ENCODE results near the gene PLAGL2.

PLAGL2 gene

GRCh38 chr20:32230707-32231106 is 23.2 kb upstream of the PLAGL2 start:
- DNase-seq, result no peak

- DNase-seq, result no peak
Observed at GRCh38 chr20:32229251-32229747, 21.8 kb upstream of the PLAGL2 start.

- DNase-seq, result no peak
Observed at GRCh38 chr20:32227744-32228688, 20.5 kb upstream of the PLAGL2 start.

- no peak for DNase-seq
Observed at GRCh38 chr20:32227306-32227705, 19.8 kb upstream of the PLAGL2 start.

GRCh38 chr20:32226391-32226790 is 18.8 kb upstream of the PLAGL2 start:
- DNase-seq, result no peak

- no peak for DNase-seq
Observed at GRCh38 chr20:32224463-32224862, 16.9 kb upstream of the PLAGL2 start.

- DNase-seq, result no peak
Observed at GRCh38 chr20:32218156-32218900, 10.8 kb upstream of the PLAGL2 start.

- DNase-seq, result no peak
Observed at GRCh38 chr20:32216179-32217142, 8.9 kb upstream of the PLAGL2 start.

- no peak for DNase-seq
Observed at GRCh38 chr20:32215729-32216128, 8.2 kb upstream of the PLAGL2 start.

- DNase-seq, result no peak
Observed at GRCh38 chr20:32215147-32215546, 7.6 kb upstream of the PLAGL2 start.

GRCh38 chr20:32213870-32214269 is 6.3 kb upstream of the PLAGL2 start:
- no peak for DNase-seq

- DNase-seq, result no peak
Observed at GRCh38 chr20:32209850-32210605, 2.5 kb upstream of the PLAGL2 start.

GRCh38 chr20:32208499-32209154 is 1.1 kb upstream of the PLAGL2 start:
- DNase-seq, result no peak

GRCh38 chr20:32206760-32207625 is 550 bp downstream of the PLAGL2 start:
- no peak for DNase-seq

GRCh38 chr20:32205843-32206759 is 1.4 kb downstream of the PLAGL2 start:
- no peak for DNase-seq

- no peak for DNase-seq
Observed at GRCh38 chr20:32205110-32205842, 2.3 kb downstream of the PLAGL2 start.

- no peak for DNase-seq
Observed at GRCh38 chr20:32204205-32205109, 3.1 kb downstream of the PLAGL2 start.

Measured in NCI-H1048 (cell line).